DMS153 treated with DMSO at 0.1 percent for 48 hours (cell line): ENCODE measurements around the gene HYLS1.
A peak's percentile ranks its signal among the peaks of the same experiment; 100 is the strongest.
"Not testable (repeated sequence)": the region's sequence is repeated elsewhere in the genome, so short reads cannot be mapped to it uniquely, and the experiment has no call there.

Source experiments
- DNase-seq: peaks from one replicate; lab custom pipeline; 2025; ENCODE audit not compliant: unreplicated experiment; lab: John Stamatoyannopoulos, UW

The HYLS1 gene

GRCh38 chr11:125902927-125903710 lies 15.7 kb downstream of the HYLS1 start, which contains the start of gene PUS3:
TSS of gene PUS3 (minus strand) at chr11:125903206. CDS start at chr11:125896284, 6,922 bp downstream.
- peak; percentile 82 for DNase-seq

- DNase-seq: no peak
Observed at GRCh38 chr11:125903711-125904659, 16.5 kb downstream of the HYLS1 start, which contains the start of gene DDX25. TSS of gene DDX25 (plus strand) at chr11:125904508. CDS start at chr11:125904518, 10 bp downstream.

DNA sequence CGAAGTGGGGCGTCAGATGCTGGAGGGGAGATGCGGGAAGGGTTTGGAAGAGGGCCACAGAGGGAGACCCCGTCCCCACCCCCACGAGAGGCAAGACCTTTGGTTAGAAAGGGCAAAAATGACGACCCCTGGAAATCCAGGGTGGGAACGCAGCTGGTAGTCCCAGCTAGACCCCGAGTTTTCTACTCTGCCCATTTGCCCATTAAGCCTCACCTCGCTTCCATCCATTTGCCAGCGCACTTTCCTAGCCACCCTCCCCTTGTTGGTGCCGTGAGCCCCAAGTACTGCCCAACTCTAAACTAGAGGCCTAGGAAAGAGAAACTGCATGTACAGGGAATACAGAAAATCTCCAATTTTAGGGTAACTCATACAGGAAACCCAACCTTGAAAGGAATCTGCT lies 17.2 kb downstream of the HYLS1 start:
- no peak for DNase-seq

DNA sequence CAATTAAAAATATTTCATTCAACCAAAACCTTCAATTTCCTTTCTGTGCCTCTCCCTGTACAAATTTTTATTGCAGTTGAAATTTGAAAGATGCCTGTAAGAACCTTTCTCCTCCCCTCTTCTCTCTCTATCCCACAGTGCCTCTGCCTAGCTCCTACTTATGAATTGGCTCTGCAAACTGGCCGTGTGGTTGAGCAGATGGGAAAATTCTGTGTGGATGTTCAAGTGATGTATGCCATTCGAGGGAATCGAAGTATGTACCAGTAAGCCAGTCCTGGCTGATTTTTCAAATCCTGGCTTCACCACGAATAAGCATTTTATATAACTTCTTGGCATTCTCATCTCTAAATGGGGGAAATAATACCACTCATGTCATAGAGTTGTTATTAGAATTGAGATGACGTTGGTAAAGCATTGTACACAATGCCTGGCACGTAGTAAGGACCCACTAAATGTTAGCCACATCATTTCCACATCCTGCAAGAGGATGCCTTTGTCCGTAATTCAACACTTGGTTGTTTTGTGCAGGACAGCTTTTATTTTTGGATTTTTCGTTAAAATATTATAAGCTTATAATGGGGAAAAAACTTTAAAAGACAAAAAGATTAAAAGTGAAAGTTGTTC lies 22.9 kb downstream of the HYLS1 start:
- no peak for DNase-seq

- DNase-seq: not testable (repeated sequence)
Observed at GRCh38 chr11:125914601-125915000, 27.1 kb downstream of the HYLS1 start.

- DNase-seq: no peak
Observed at GRCh38 chr11:125916683-125917347, 29.3 kb downstream of the HYLS1 start.

- no peak for DNase-seq
Observed at GRCh38 chr11:125918140-125918840, 30.8 kb downstream of the HYLS1 start.

DNA sequence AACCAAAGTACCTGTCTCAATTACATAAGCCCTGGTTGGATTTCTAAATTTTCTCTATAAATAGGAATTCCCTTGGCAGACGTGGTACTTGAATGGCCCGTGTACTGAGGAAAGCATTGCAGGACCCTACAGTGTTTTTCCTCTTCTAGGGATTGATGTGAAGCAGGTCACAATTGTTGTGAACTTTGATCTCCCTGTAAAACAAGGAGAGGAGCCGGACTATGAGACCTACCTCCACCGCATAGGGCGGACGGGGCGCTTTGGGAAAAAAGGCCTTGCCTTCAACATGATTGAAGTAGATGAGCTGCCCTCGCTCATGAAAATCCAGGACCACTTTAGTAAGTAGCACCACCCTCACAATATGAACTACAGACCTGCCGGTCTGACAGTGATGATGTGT lies 33.6 kb downstream of the HYLS1 start:
- DNase-seq: no peak

- DNase-seq: no peak
Observed at GRCh38 chr11:125922156-125922555, 34.7 kb downstream of the HYLS1 start.

DNA sequence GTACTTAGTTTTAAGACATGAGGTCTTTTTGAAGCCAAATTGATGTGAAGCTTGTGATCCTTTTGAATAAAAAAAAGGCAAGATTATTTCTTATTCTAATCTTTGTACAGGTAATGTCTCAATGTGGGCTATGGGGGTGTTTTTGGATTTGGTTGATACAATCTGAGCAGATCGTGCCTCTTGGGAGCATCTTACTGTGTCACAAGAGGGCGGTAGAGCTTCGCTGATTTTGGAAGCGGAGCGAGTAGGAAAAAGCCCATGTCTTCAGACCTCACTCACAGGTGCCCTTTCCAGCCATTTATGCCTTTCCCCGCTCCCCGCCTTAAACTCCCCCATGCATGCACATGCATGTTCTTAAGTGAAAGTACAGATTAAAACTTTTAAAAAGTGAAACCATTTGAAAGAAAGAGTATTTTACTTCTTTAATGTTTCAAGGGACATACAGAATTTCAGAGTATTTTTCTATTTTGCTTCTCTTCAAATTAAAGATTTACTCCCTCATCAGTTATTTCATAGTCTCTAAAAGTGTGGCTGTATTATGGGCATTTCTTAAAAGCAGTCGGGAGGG lies 35.6 kb downstream of the HYLS1 start:
- DNase-seq: peak; percentile 45

DNA sequence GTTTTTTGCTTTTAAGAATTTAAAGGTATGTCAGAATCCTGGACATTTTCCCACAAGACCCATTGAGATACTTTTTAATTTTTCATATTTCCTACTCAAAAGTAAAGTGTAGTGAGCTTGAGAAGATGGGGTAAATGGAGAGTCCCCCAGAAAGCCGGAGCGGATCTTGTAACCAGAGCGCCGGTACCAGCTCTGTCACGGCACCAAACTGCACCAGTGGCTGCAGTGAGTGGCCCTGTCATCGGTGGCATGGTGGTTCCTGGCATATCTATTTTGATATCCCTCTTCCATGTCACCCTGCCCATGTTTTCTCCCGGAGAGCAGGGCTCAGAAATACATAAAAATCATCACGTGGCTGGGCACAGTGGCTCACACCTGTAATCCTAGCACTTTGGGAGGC lies 36.2 kb downstream of the HYLS1 start:
- no peak for DNase-seq

DNA sequence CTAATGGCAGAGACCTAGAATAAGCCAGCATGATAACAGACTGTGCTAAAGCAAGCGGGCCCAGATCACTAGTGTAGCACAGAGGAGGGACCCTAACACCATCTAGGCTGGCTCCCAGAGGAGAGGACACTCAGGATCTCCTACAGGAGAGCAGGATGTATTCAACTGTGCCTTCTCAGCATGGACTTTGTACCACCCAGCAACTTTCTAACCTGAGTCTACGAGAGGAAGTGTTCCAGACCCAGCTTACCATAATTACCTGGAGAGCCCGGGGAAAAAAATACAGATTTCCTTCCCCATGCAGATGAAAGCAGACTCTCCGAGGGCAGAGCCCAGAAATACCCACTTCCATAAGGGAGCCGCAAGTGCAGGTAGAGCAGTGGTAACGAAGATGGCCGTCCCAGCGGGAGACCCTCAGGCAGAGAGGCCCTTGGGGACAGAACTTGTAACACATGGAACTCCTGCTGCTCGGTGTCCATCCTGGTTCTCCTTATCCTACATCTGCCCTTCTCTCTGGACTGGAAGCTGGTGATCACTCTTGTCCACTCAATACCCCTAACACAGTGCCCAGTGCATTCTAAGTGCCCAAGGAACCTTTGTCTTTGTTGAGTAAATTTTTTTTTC lies 37.0 kb downstream of the HYLS1 start:
- no peak for DNase-seq

GRCh38 chr11:125925247-125925740 lies 37.8 kb downstream of the HYLS1 start:
- DNase-seq: no peak

- no peak for DNase-seq
Observed at GRCh38 chr11:125925804-125926203, 38.3 kb downstream of the HYLS1 start.

GRCh38 chr11:125926682-125927081 lies 39.2 kb downstream of the HYLS1 start:
- no peak for DNase-seq

GRCh38 chr11:125929445-125930075 lies 42.1 kb downstream of the HYLS1 start:
- no peak for DNase-seq

GRCh38 chr11:125930076-125930450 lies 42.6 kb downstream of the HYLS1 start:
- DNase-seq: no peak

GRCh38 chr11:125931116-125931515 lies 43.6 kb downstream of the HYLS1 start:
- DNase-seq: no peak

GRCh38 chr11:125931668-125932067 lies 44.2 kb downstream of the HYLS1 start:
- DNase-seq: no peak
